H54 (cell line): ENCODE measurements around the gene ESR1.
"Not testable (repeated sequence)": the region's sequence is repeated elsewhere in the genome, so short reads cannot be mapped to it uniquely, and the experiment has no call there.

Experiments
- DNase-seq: peaks from one replicate; pipeline ENCODE4 v3.0.0; 2011; ENCODE audit warnings: low spot score, mixed read lengths; ENCODE audit not compliant: insufficient read length
- FAIRE-seq: peaks from 3 replicates; lab custom pipeline; 2011; peaks lifted over from hg19 to GRCh38; lab: Jason Lieb, UNC
- POLR2A ChIP-seq: IDR thresholded peaks from 2 replicates; pipeline ENCODE4 v1.6.1; 2011; ENCODE audit warnings: low read depth, mild to moderate bottlenecking, low read length

ESR1 gene

GRCh38 chr6:152130441-152130840 lies 323.0 kb downstream of the ESR1 start:
- no peak for FAIRE-seq

GRCh38 chr6:152135755-152136448 lies 328.4 kb downstream of the ESR1 start:
- FAIRE-seq (no peak), DNase-seq (no peak)
- no peak for TF ChIP-seq POLR2A

More at GRCh38 chr6:152130441-152130840, 323.0 kb downstream of the ESR1 start:
- no peak for TF ChIP-seq POLR2A
- no peak for DNase-seq

- TF ChIP-seq POLR2A: no peak
- FAIRE-seq (no peak), DNase-seq (no peak)
Observed at GRCh38 chr6:152136449-152136825, 329.0 kb downstream of the ESR1 start.

DNA sequence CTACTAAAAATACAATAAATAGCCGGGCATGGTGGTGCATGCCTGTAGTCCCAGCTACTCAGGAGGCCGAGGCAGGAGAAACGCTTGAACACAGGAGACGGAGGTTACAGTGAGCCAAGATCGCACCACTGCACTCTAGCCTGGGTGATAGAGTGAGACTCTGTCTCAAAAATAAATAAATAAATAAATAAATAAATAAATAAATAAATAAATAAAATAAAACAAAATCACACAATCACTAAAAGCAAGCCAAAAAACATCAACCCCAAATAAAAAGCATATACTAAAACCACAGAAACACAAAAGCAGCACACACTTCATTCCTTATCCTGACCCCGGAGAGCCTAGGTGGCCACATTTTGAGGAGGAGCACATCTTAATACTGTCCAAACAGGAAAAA lies 330.9 kb downstream of the ESR1 start:
- DNase-seq, FAIRE-seq: not testable (repeated sequence)

- no peak for DNase-seq
- no peak for TF ChIP-seq POLR2A
- no peak for FAIRE-seq
Observed at GRCh38 chr6:152142105-152142504, 334.6 kb downstream of the ESR1 start.

DNA sequence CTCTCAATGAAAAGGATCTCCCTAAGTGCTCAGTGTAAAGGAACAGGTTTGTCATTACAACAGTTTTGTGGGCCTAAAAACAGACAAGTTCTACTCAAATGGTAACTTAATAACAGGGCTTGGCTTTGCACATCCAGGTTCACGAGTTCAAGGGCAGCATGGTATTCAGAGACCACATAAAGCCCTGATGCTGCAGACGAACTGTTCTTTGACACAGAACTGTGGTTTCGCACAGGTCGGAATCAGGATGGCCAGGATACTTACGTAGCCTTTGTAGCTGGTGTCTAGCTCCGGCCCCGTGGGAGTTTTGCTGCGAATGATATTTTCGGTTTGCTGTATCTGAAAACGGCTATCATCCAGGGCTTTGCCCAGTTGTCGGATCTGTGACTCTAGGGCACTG lies 335.9 kb downstream of the ESR1 start:
- no peak for TF ChIP-seq POLR2A
- no peak for FAIRE-seq

GRCh38 chr6:152146385-152146784 lies 338.9 kb downstream of the ESR1 start:
- peak; percentile 4 for DNase-seq
- FAIRE-seq: no peak
- no peak for TF ChIP-seq POLR2A

More for the DNA sequence above, 335.9 kb downstream of the ESR1 start:
- DNase-seq: no peak

- TF ChIP-seq POLR2A: no peak
- no peak for DNase-seq
- FAIRE-seq: no peak
Observed at GRCh38 chr6:152147269-152147668, 339.8 kb downstream of the ESR1 start.

DNA sequence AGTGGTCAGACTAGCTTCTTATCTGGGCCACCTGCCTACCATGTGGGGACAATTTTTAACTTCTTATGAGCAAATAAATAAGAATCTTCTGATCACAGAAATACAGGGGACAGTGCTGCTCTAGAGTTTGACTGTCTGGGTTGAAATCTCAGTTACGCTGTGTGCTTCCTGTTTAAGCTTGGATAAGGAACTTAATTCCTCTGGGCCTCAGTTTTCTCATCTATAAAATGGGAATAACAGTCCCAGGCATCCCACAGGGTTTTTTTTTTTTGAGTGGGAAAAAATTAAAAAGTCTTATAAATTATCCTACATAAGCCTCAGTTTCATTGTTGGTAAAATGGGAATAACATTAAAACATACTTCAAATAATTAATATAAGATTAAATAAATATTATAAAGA lies 340.9 kb downstream of the ESR1 start:
- no peak for TF ChIP-seq POLR2A
- FAIRE-seq: no peak
- DNase-seq: no peak

DNA sequence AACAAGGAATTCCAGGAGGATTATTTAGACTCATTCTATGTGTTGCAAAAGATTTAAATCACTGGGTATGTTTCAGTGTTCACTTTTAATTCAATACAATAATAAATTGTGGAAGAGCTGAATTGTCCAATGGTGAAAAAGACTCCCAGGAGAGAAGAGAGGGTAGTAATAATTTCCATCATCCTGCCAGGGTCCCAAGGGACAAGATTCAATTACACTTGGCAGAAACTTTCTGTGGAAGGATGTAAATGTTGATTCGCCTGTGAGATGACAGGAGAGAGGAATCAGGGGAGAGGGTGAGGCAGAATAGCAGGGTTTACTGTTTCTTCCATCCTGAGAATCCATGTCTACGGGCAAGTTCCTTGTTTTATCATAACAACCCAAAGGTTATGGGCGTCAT lies 342.7 kb downstream of the ESR1 start:
- FAIRE-seq: no peak
- TF ChIP-seq POLR2A: no peak
- DNase-seq: no peak

GRCh38 chr6:152151920-152152319 lies 344.4 kb downstream of the ESR1 start:
- TF ChIP-seq POLR2A: no peak
- FAIRE-seq (no peak), DNase-seq (no peak)

- DNase-seq (no peak), FAIRE-seq (no peak)
- TF ChIP-seq POLR2A: no peak
Observed at GRCh38 chr6:152154559-152155356, 347.3 kb downstream of the ESR1 start.

- no peak for DNase-seq
- no peak for FAIRE-seq
- TF ChIP-seq POLR2A: no peak
Observed at GRCh38 chr6:152155792-152156191, 348.3 kb downstream of the ESR1 start.

- DNase-seq (no peak), FAIRE-seq (no peak)
- no peak for TF ChIP-seq POLR2A
Observed at GRCh38 chr6:152160346-152160745, 352.9 kb downstream of the ESR1 start.

- FAIRE-seq: no peak
- peak; percentile 6 for DNase-seq
Observed at GRCh38 chr6:152161501-152161900, 354.0 kb downstream of the ESR1 start.

More at GRCh38 chr6:152161501-152161900, 354.0 kb downstream of the ESR1 start:
- no peak for TF ChIP-seq POLR2A
